ENCODE results near the gene UBE2G2.

UBE2G2 gene

GRCh38 chr21:44801468-44802395 is at the start of gene UBE2G2:
Gene UBE2G2 (minus strand): TSS chr21:44801820. CDS start chr21:44801748, 72 bp downstream.
- peak within 1 kb of the TSS; percentile 92 for H3K4me3 ChIP-seq (ENCODE audit: low read depth, low read length)
- TF ChIP-seq, protein P1, sequence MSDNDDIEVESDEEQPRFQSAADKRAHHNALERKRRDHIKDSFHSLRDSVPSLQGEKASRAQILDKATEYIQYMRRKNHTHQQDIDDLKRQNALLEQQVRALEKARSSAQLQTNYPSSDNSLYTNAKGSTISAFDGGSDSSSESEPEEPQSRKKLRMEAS (IDR thresholded peaks at IDR 0.05; ENCODE audit: low read depth, low read length) = peak; percentile 94
- TF ChIP-seq MYC (IDR thresholded peaks at IDR 0.05; ENCODE audit: low read depth, low read length) (peak; percentile 96), POLR2A (IDR thresholded peaks at IDR 0.05; ENCODE audit: extremely low read depth, insufficient read length) (peak; percentile 88), CTCF (IDR thresholded peaks at IDR 0.05; ENCODE audit: low read depth, low read length) (no peak)
- DNase-seq (ENCODE audit: low read depth) = peak; percentile 87

DNA sequence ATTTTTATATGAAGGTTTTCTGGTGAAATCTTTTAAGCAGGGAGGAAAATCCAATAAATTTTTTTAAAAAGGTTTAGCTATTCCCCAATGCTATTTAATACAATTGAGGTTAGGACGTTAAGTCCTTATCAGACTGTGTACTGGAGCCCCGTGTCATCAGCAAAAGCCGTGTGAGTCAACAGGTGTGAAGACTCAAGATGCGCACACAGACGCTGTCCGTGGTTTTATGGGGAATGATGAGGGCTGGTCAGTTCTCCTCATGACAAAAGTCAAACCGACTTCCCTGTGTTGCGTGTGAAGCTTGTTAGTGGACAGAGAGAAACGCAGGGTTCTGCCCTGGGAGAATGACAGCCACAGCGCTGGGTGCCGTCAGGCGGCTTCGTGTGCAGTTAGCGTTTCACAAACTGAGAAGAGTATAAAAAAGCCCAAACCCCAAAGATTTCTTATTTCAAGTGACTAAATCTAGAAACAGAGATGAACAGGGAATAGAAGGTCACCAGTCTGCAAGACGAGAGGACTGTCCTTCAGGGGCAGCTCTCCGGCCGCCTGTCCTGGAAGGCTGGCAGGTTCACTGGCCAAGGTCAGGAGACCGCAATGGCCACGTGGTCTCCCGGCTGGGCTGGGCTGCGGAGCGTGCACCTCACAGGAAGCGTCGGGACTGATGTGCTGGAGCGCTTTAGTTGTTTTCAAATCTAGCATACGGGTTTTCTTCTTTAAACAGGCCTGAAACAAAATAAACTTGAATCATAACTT is 49.5 kb upstream of the UBE2G2 start:
- H3K4me3 ChIP-seq (ENCODE audit: low read depth, low read length) = no peak overlapping the region
- TF ChIP-seq, protein P1 (IDR thresholded peaks at IDR 0.05; ENCODE audit: low read depth, low read length) = no peak
- TF ChIP-seq CTCF (IDR thresholded peaks at IDR 0.05; ENCODE audit: low read depth, low read length) (no peak), POLR2A (IDR thresholded peaks at IDR 0.05; ENCODE audit: extremely low read depth, insufficient read length) (no peak), MYC (IDR thresholded peaks at IDR 0.05; ENCODE audit: low read depth, low read length) (no peak)
- no peak for DNase-seq (ENCODE audit: low read depth)

- no peak overlapping the region for H3K4me3 ChIP-seq (ENCODE audit: low read depth, low read length)
- DNase-seq (ENCODE audit: low read depth) = no peak
- TF ChIP-seq MYC (IDR thresholded peaks at IDR 0.05; ENCODE audit: low read depth, low read length) (no peak), POLR2A (IDR thresholded peaks at IDR 0.05; ENCODE audit: extremely low read depth, insufficient read length) (no peak), CTCF (IDR thresholded peaks at IDR 0.05; ENCODE audit: low read depth, low read length) (no peak)
- TF ChIP-seq, protein P1 (IDR thresholded peaks at IDR 0.05; ENCODE audit: low read depth, low read length) = no peak
Measured at GRCh38 chr21:44850208-44850800, 48.7 kb upstream of the UBE2G2 start.

GRCh38 chr21:44849616-44850130 is 48.1 kb upstream of the UBE2G2 start:
- no peak for TF ChIP-seq CTCF (IDR thresholded peaks at IDR 0.05; ENCODE audit: low read depth, low read length)
- no peak for TF ChIP-seq MYC (IDR thresholded peaks at IDR 0.05; ENCODE audit: low read depth, low read length)
- H3K4me3 ChIP-seq (ENCODE audit: low read depth, low read length) = no peak overlapping the region
- DNase-seq (ENCODE audit: low read depth) = peak; percentile 84

DNA sequence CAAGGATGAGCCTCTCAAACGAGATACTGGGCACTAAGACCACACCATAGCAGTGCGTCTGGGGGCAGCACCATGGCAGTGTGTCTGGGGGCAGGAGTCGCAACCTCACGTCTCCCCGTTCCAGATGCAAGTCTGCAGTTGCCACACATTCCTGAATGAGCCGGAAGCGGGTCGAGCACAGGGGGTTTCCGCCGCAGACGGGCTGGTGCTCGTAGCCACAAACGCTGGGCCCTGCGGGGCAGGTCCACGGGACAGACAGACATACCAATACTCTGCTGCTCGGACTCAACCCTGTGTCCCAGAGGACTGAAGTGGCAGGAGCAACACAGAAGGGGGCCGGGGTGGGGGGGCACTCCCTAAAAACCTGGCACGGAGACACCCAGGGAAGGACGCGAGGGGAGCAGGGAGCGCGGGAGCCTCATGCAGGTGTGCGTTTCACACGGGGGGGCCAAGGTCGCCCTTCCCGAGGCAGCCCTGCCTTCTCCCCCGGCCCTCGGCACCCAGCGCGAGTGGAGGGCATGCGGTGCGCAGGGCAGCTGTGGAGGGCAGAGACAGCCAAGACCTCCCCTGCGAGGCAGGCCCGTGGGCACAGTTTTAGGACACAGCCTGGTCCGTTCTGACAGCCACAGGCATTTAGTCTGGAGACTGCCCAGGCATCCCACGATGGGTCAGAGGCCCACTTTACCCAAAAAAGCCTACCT is 47.4 kb upstream of the UBE2G2 start:
- H3K4me3 ChIP-seq (ENCODE audit: low read depth, low read length) = no peak overlapping the region
- DNase-seq (ENCODE audit: low read depth) = no peak
- TF ChIP-seq, protein P1 (IDR thresholded peaks at IDR 0.05; ENCODE audit: low read depth, low read length) = no peak
- TF ChIP-seq CTCF (IDR thresholded peaks at IDR 0.05; ENCODE audit: low read depth, low read length) = no peak
- TF ChIP-seq POLR2A (IDR thresholded peaks at IDR 0.05; ENCODE audit: extremely low read depth, insufficient read length) = no peak
- TF ChIP-seq MYC (IDR thresholded peaks at IDR 0.05; ENCODE audit: low read depth, low read length) = no peak

All from NB4 (cell line).